Eye (tissue), 1 donor: Measurements from ENCODE around the gene HERC2.
"Not testable (repeated sequence)": the region's sequence is repeated elsewhere in the genome, so short reads cannot be mapped to it uniquely, and the experiment has no call there.

Source experiments
- DNase-seq: peaks from one replicate; pipeline ENCODE4 v3.0.0-alpha.2; 2015

The HERC2 gene, protein sequence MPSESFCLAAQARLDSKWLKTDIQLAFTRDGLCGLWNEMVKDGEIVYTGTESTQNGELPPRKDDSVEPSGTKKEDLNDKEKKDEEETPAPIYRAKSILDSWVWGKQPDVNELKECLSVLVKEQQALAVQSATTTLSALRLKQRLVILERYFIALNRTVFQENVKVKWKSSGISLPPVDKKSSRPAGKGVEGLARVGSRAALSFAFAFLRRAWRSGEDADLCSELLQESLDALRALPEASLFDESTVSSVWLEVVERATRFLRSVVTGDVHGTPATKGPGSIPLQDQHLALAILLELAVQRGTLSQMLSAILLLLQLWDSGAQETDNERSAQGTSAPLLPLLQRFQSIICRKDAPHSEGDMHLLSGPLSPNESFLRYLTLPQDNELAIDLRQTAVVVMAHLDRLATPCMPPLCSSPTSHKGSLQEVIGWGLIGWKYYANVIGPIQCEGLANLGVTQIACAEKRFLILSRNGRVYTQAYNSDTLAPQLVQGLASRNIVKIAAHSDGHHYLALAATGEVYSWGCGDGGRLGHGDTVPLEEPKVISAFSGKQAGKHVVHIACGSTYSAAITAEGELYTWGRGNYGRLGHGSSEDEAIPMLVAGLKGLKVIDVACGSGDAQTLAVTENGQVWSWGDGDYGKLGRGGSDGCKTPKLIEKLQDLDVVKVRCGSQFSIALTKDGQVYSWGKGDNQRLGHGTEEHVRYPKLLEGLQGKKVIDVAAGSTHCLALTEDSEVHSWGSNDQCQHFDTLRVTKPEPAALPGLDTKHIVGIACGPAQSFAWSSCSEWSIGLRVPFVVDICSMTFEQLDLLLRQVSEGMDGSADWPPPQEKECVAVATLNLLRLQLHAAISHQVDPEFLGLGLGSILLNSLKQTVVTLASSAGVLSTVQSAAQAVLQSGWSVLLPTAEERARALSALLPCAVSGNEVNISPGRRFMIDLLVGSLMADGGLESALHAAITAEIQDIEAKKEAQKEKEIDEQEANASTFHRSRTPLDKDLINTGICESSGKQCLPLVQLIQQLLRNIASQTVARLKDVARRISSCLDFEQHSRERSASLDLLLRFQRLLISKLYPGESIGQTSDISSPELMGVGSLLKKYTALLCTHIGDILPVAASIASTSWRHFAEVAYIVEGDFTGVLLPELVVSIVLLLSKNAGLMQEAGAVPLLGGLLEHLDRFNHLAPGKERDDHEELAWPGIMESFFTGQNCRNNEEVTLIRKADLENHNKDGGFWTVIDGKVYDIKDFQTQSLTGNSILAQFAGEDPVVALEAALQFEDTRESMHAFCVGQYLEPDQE (N-terminal part only)

DNA sequence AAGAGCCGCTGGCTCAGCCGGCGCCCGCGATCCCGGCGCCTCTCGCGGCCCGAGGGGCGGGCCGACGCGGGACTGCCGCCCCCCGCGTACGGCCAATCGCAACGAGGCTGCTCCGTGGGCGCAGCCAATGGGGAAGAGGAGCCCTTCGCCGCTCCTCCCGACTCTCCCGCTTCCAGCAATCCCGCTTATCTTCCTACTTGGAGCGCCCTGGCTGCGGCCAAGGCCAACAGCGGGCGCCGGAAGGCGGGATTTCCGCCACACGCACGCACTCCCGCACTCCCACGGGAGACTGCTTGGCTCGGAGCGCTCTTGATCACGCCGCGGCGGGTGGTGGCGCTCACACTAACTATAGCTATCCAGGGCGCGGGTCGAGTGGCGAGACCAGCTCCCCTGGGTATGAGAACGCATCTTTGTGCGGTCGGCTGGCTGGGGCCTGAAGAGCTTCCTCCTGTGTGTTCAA is at the start of gene HERC2:
Gene HERC2, minus strand, starts transcription at position 51 of the 460 bp plus-strand sequence. CDS start 746 bp downstream, outside the sequence.
- DNase-seq = not testable (repeated sequence)

DNA sequence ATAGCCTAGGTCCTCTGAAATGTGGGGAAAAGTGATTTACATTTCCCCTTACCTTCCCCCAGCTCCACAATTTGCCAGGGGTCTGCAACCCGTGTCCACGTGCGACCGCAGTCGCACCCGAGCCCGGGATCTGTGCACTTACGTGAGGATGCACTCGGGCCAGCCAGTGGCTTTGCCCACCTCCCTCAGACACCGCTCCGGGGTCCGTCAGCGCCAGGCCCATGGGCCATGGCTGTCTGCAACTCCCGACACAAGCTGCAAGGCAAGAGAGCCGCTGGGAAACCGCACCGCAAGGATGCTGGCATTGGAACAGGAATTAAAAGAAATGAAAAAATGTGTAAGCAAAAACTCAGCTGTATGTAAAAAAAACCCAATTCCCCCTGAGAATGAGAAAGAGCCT is 43.5 kb upstream of the HERC2 start:
- not testable (repeated sequence) for DNase-seq

DNA sequence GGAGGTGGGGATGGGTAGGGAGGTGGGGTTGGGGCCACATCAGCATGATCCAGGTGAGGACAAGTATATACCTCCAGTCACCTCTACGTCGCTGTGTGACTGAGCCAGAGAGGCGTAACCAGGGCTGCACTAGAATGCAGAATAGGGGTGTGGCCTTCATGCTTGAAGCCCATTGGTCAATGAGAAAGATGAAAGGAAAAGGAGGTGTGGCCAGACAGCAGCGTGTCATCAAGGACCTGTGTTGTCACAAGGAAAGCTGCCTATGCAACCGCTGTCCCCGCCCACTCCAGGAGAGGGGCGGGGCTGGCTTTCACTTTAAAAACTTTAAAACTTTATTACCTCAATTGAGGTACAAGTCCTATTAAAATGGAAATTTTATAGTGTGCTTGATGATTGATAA is 36.0 kb upstream of the HERC2 start, which contains the start of gene GOLGA6L24:
Gene GOLGA6L24, minus strand, starts transcription at position 101 of the 400 bp plus-strand sequence. Its CDS starts 61 bp downstream, at position 40.
- DNase-seq = not testable (repeated sequence)

- not testable (repeated sequence) for DNase-seq
These were observed 461 bp downstream of the HERC2 start for GRCh38 chr15:28321358-28322078.

DNA sequence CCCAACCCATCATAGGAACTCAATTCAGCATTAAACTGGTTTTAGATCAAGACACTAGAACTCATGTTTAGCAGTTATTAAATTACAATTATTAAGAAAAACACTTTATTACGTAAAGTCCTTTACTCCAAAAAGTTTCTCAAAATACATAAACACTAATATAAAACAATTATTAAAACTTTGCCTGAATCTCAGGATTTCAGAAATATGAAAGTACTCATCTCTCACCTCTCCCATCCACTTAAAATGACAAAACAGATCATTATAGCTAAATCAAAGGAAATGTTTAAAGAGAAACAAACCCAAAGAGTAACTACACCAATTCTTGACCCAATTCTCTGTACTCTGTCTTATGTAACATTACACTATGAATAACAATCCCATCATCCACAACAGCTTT is 2.3 kb downstream of the HERC2 start:
- DNase-seq = not testable (repeated sequence)

GRCh38 chr15:28318828-28319227 is 3.2 kb downstream of the HERC2 start:
- DNase-seq = not testable (repeated sequence)

GRCh38 chr15:28318122-28318521 is 3.9 kb downstream of the HERC2 start:
- DNase-seq = not testable (repeated sequence)

GRCh38 chr15:28316958-28317357 is 5.0 kb downstream of the HERC2 start:
- not testable (repeated sequence) for DNase-seq

DNA sequence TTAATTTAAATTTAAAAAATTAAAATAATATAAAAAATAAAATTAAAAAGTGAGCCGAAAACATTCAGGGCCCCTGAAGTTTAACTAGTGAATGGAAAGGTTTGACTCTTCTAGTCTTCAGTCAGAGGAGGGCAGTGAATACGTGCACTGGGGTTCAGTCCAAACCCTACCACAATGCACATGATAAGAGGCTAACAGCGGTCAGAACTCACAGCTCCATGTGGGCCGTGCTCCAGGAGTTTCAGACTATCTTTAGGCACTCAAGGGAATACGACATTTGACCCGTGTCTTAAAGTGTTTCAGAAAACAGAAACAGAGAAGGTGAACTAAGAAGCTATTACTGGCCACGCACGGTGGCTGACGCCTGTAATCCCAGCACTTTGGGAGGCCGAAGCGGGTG is 11.5 kb downstream of the HERC2 start:
- not testable (repeated sequence) for DNase-seq

DNA sequence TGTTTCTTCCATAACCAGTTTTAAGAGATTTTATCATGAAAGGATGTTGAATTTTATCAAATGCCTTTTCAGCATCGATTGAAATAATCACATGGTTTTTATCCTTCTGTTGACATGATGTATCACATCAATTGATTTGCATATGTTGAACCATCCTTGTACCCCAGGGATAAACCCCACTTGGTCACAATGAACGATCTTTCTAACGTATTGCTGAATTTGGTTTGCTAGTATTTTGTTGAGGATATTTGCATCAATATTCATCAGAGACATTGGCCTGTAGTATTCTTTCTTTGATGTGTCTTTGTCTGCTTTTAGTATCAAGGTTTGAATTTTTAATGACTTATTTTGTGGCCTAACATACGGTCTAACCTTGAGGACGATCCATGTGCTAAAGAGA is 13.3 kb downstream of the HERC2 start:
- not testable (repeated sequence) for DNase-seq

GRCh38 chr15:28305700-28306099 is 16.3 kb downstream of the HERC2 start:
- DNase-seq = not testable (repeated sequence)

GRCh38 chr15:28297434-28297833 is 24.5 kb downstream of the HERC2 start:
- not testable (repeated sequence) for DNase-seq

GRCh38 chr15:28296814-28297213 is 25.2 kb downstream of the HERC2 start:
- DNase-seq = not testable (repeated sequence)

DNA sequence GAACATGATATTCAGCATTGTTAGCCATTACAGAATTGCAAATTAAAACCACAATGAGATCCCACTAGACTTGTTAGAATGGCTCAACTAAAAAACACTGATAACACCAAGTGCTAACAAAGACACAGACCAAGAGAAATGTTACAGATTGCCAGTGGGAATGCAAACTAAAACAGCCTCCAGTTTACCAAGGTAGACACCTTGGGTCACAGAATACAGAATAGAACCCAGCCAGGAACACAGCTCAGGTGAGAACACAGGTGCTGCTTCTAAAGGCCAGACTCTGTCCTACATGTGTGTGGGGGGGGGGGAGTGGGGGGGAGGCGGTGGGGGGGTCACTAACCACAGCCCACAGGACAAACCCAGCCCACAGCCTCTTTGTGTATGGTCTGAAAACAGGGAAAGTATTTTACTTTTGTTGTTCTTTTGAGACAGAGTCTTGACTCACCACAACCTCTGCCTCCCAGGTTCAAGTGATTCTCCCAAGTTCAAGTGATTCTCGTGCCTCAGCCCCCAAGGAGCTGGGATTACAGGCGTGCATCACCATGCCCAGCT is 26.9 kb downstream of the HERC2 start:
- not testable (repeated sequence) for DNase-seq

DNA sequence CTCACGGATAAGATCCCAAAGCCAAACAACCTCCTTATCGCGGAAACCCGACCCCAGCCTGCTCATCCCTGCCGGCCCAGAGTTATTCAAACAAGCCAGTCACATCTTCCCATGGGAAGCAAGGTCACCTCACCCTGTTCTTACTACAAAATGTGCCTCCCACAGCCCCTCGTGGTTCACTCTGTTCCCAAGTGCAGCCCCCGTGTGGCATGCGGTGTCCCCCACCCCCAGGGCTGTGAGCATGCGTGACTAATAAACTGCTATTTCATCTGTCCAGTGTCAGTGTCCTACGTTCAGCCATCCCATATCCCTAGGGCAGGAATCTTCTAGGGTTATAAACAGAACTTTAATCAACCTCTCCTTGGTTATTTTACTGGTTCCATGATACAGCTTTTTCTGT is 27.4 kb downstream of the HERC2 start:
- DNase-seq = not testable (repeated sequence)

DNA sequence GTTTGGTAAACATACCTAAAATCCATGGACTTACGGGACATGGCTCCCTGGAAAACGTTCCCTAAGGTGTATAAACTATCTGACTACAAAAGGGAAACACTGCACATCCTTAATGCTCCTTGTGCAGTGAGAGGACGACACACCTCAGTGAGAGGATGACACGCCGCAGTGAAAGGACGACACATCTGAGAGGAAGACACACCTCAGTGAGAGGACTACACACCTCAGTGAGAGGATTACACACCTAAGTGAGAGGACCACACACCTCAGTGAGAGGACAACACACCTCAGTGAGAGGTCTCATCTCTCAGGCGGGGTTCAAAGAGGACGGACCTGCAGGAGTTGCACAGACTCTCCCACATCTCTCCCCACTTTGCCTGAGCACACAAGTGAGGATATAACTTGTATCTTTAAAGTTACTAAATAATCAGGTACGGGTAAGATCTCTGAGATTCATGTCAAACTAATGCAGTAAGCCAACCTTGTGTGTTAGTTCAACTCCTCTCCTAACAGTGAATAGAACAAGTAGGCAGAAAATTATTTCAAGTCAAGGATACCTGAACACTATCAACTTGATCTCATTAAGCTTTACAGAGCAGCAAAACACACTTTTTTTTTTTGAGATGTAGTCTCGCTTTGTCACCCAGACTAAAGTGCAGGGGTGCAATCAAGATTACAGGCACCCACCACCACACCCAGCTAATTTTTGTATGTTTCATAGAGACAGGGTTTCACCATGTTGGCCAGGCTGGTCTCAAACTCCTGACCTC is 32.1 kb downstream of the HERC2 start:
- DNase-seq = no peak

DNA sequence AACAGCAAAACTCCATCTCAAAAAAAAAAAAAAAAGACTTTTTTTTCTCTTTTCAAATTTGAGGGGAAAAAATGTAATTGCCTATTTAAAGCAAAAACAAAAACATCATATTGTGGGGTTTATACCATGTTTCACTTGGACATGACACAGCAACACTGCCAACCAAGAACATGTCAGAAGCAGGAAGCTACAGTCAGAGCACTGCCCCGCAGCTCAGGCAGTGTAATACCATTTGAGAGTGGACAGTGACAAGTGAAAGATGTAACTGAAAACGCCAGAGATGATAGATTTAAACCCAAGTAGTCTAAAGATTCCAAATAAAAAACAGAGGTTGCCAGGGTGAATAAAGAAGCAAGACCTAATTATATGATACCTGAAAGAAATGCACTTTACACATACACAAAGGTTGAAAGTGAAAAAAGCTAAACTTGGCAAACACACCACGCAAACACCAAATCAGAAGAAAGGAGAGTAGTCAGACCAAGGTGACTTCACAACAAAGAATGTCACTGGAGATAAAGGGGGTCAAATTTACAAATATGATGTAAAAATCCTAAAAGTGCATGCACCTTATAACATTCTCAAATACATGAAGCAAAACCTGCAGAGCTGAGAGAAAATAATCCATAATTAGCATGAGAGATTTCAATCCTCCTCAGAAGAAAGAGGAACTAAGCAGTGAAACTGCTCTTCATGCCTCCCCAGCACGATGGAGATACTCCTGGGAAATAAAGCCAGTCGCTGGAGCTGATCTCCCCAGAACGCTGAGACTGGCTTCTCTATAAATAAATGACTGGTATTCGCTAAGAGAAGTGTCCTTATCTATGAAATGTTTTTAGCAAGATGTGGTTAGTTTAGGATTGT is 32.9 kb downstream of the HERC2 start:
- not testable (repeated sequence) for DNase-seq

- not testable (repeated sequence) for DNase-seq
These were observed 35.3 kb downstream of the HERC2 start for GRCh38 chr15:28286659-28287058.

DNA sequence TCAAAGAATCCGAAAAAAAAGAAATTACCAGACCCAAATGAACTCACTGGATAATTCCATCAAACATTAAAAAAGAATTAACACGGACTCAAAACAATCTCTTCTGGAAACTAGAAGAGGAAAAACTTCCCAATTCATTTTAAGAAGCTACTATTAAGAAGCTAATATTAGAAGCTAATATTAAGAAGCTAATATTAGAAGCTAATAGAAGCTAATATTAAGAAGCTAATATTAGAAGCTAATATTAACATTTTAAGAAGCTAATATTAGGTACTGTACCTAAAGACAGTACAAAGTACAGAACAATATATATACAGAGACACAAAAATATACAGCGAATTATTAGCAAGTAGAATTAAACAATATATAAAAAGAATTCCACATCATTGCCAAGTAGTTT is 35.9 kb downstream of the HERC2 start:
- DNase-seq = no peak
